GM19240 (cell line): Measurements from ENCODE around the gene PHAX.
A peak's percentile ranks its signal among the peaks of the same experiment; 100 is the strongest.
"Not testable (repeated sequence)": the region's sequence is repeated elsewhere in the genome, so short reads cannot be mapped to it uniquely, and the experiment has no call there.

Experiments used
- DNase-seq: peaks from one replicate; pipeline ENCODE4 v3.0.0; 2011; ENCODE audit warnings: low spot score; ENCODE audit not compliant: insufficient read length

The PHAX gene

DNA sequence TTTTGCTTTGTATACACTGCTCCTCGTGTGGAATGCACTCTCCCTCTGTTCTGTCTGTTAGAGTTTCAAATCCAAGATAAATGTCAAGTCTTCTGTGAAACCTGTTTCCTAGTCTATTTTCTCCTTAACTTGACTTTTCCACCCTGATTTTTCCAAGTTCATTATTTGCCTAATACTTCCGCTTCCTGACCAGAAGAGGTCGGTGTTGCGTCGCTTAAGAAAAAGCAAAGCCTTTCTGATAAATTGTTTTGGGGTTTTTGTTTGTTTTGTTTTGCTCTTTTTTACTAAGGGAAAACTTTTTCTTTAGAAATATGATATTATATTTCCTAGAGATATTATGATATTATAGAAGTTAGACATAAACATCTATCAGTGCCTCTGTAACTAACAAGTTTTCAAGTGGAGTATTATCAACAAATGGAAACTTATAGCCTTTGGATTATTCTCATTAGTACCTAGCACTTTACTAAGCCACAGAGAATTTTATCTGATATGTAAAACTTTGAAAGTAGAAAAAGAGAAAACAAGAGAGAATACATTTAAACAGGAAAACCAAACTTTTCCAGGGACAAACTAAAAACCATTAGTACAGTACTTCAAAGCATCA is 55.8 kb downstream of the PHAX start:
- DNase-seq: no peak

DNA sequence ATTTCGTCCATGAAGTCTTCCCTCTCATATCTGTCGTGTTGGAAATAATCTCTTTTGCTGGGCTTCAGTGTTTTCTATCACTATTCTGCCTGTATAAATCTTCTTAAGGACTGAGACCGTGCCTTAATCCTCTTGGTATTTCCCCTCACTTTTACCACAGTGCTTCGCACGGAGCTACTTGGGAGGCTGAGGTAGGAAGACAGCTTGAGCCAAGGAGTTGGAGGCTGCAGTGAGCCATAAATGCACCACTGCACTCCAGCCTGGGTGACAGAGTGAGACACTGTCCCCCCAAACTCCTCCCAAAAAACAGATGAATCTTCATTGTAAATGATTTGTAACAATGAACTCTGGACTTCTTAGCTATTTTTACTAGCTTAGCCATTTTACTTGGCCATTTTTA is 57.8 kb downstream of the PHAX start:
- no peak for DNase-seq

GRCh38 chr5:126659805-126660482 is 59.2 kb downstream of the PHAX start:
- no peak for DNase-seq

- no peak for DNase-seq
Measured at GRCh38 chr5:126664586-126664985, 63.8 kb downstream of the PHAX start.

DNA sequence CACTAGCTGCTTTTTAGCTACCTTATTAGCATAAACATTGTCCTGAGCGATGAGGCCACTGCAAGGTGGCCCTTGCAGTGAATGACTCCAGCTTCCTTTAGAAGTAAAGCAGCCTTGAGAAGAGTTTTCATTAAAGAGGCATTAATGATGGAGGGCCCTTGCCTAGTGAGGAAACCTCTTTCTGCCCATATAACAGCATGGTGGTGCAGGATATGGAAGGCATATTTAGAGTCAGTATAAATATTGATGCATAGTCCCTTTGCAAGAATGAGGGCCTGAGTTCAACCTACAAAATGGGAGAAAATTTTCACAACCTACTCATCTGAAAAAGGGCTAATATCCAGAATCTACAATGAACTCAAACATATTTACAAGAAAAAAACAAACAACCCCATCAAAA is 69.4 kb downstream of the PHAX start:
- DNase-seq: not testable (repeated sequence)

- not testable (repeated sequence) for DNase-seq
Measured at GRCh38 chr5:126671681-126672080, 70.9 kb downstream of the PHAX start.

- no peak for DNase-seq
Measured at GRCh38 chr5:126673477-126673876, 72.7 kb downstream of the PHAX start.

- DNase-seq: no peak
Measured at GRCh38 chr5:126674145-126674544, 73.4 kb downstream of the PHAX start.

DNA sequence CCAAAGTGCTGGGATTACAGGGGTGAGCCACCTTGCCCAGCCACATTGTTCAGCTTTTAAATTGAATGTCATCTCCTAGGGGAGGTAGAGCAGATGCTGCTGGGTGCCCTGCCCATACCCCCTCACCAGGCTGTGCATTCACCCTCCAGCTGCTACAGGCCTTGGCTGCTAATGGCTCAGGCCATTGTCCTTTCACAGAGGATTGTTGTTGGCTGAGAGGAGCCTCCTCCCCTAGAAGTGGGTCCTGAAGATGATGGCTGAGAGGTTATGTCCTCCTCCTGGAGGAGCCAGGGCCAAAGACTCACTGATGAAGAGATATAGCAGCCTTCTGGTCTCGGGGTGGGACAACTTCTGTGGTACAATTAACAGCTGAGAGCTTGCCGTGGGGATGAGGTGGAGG is 74.6 kb downstream of the PHAX start:
- DNase-seq: no peak

DNA sequence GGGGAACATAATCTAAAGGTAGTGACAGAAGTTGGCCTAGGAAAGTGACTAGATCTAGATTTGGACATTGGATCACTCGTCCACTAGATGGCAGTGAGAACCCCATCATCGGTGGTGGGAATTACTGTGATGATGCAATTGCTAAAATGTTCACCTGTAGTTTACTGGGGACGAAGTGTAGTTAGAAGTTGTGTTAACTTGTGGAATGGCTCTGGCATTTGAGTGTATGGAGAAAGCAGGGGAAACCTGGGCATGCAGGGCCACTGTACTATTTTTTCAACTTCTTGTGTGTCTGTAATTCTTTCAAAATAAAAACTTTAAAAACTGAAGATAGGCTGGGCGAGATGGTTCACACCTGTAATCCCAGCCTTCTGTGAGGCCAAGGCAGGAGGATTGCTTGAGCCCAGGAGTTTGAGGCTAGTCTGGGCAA is 75.5 kb downstream of the PHAX start:
- DNase-seq: peak; percentile 71
